Measurements from ENCODE around the gene PMVK.

GRCh38 chr1:154937988-154938386 is 1.5 kb upstream of the PMVK start:
- TF ChIP-seq CEBPB (IDR thresholded peaks at IDR 0.05; ENCODE audit: borderline replicate concordance in 1 of 2, low read depth in 2 of 2, low read length in 2 of 2) (no peak), CEBPZ (IDR thresholded peaks at IDR 0.05; ENCODE audit: low read depth, low read length) (no peak), CTCF (IDR thresholded peaks at IDR 0.05 in 2 of 3, conservative IDR thresholded peaks at IDR 0.05 in 1 of 3; ENCODE audit: control insufficient read depth in 2 of 3, extremely low read depth in 1 of 3, insufficient read depth in 1 of 3, low read depth in 3 of 3, low read length in 3 of 3) (no peak), HDAC2 (IDR thresholded peaks at IDR 0.05) (no peak), MYC (IDR thresholded peaks at IDR 0.05; ENCODE audit: insufficient read depth, insufficient read length, insufficient replicate concordance, low read length, severe bottlenecking) (no peak), ZNF24 (IDR thresholded peaks at IDR 0.05) (no peak)
